Lower leg skin (tissue), 3 donors: ENCODE data around the gene AVPI1.

Source experiments
- CTCF ChIP-seq, 3 donors: fragments of 450-650 bp; IDR thresholded peaks; one replicate each; pipeline ENCODE4 v1.5.1; 2016; ENCODE audit warnings: antibody characterized with exemption in 3 of 3, mild to moderate bottlenecking in 3 of 3, moderate library complexity in 2 of 3
- POLR2A ChIP-seq, 2 donors: fragments of 450-650 bp; IDR thresholded peaks; one replicate each; pipeline ENCODE4 v1.6.1; 2016 to 2017; ENCODE audit warnings: antibody characterized with exemption in 2 of 2, mild to moderate bottlenecking in 1 of 2, moderate library complexity in 1 of 2

- TF ChIP-seq CTCF (IDR thresholded peaks at IDR 0.05) (no peak), POLR2A (IDR thresholded peaks at IDR 0.05) (peak in 1 of 2 donors; percentile 84)
Observed at GRCh38 chr10:97686962-97687784, at the start of gene AVPI1.
